ENCODE results near the gene LAMTOR5.
"Not testable (repeated sequence)": the region's sequence is repeated elsewhere in the genome, so short reads cannot be mapped to it uniquely, and the experiment has no call there.

LAMTOR5 gene

DNA sequence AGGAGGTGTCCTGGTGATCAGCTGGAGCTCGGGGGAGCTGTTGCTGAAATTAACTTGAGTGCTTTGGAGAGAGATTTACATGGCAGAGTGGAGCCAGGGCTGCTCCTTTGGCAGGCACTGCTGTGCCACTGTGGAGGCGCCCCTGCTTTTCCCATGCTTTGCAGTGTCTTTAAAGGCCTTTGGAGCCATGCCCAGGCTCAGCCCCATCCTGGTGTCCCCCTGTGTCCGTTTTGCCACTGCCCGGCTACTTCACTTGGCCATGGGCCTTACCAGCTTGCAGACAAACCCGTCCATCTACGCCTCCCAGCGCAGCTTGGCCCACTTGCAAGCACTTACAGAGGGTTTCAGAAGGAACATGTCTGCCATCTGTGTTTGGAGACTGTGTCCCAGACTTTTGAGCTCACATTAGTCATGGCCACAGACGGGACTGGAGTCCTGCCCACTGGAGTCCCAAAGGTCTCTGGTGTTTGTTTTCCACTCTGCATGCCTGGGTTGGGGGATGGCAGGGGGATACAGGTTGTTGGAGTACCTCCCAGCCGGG, 18.2 kb upstream of the LAMTOR5 start:
- DNase-seq = no peak

DNA sequence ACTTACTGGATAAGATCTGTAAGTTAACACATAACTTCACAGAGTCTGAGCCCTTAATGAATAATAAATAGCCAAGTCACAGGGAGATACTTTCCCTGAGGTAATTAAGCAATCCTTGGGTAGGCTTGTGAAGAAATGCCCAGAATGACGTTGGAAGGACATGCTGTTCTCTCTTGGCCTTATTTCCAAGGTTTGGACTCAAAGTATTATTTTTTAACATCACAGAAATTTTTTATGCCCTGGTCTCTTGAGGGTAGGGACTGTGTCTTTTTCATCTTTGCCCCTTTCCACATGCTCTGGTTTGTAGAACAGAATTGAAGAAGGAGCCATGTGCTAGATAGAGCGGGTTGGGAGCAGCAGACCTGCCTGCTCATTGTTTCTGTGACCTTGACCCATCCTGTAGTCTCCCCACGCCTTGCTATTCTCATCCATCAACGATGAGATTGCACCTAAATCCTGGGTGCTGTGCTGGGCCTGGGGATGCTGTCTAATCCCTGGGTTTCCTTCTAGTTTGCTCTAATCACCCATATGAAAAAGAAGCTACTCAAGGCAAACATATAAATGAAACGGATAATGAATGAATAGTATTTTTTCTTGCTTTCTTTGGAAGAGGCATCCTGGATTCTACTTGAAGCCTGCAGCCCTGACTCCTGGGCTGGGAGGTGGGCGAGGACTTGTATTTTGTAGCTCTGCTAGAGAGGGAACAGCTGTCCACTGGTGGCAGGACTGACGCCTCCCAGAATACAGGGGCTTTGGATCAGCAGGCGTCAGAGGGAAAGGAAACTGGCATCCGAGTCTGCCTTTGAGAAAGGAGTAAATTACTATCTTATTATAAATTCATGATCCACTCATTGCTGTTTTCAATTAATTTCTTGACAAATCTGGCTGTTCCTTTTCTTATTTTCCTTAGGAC, 17.5 kb upstream of the LAMTOR5 start:
- no peak for DNase-seq

DNA sequence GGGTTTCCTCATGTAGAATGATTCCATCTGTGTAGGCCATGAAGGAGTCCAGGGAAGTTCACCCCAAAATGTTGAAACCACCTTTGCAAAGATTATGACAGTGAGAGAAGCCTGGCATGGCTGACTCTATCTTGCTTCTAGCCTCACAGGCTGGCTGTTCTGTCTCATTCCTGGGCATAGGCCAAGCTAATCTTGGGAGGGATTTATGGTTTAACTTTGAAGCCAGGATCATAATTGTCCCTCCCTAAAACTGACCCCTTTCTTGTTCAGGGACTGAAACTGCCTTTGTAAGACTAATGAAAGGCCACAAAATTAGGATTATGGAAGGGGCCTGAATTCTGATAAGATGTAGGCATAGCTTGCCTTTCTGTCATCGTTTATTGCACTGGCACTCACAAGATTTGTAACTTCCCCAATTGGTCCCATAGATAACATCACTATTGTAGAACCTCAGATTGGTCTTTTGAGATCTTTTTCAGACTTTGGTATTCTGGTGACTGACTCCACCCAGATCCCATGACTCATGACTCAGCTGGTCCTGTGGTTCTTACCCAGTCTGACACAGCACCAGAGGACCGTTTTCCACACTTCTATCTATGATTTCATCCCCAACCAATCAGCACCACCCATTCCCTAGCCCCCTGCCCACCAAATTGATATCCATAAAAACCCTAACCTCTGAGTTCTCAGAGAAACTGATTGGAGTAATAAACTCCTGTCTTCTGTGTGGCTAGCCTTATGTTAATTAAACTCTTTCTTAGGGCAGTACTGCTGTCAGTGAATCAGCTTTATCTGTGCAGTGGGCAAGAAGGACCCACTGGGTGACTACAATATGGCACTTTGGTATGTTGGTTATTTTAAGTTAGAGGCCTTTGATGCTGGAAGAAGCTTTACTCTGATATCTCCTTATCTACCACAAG, 13.6 kb upstream of the LAMTOR5 start:
- no peak for DNase-seq

DNA sequence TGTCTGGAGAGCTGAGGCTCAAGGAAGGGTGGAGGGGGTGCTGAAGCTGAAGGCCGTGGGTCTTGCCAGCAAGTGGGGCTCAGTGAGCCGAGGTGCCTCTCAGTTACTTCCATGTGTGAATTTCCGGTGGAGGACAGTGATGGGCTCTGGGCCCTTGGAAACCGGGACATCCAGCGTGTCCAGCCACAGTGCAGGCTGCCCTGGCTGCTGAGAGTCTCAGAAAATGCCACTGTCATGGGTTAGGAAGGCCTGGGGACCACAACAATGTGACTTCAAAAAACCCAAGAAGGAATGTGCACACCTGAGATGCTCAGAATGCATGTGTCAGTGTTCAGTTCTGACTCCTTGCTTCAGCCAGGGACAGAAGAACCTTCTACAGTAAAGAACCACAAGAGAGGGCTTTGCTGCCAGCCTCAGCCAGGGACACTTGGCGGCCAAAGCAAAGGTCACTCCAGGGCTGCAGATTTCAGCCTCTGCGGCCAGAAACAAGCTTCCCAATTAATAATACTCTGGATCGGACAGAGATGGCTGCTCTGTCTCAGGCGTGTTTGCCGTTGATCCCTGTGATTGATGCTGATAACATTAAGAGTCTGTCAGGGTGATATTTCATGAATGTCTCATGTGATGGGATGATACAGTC, 12.6 kb upstream of the LAMTOR5 start:
- DNase-seq = no peak

DNA sequence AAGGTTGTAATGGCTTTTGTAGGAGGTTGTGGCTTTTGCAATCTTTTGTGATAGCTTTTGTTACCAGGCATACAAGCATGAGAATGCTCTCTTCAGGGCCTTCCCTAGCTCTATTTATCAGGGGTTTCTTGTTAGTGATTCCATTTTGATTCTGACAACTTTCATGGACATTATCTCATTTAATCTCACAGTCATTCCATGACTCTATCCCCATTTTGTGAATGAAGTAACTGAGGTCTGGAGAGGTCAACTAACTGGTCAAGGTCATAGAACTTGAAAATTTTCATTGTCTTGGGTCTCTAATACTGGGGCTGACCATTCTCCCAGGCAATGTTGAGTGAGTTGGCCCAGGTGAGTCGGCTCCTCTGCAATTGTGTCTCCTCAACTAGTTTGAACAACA, 11.2 kb upstream of the LAMTOR5 start:
- no peak for DNase-seq

DNA sequence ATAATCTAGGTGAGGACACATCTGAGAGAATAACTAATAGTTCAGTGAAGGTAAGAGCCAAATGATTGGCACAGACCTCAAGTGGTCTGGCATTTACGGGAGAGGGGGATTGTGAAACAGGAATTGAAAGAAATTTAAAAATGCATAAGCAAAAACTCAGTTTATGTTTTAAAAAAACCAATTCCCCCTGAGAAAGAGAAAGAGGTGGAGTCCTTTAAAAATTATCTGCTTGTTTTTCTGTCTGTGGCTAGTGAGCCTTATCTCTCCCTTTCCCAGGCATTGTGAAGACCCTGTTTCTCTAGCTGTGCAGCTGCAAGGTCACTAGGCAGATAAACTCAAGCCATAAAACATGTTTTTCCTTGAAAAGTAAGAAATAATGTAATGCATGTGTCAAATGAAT, 5.6 kb upstream of the LAMTOR5 start:
- not testable (repeated sequence) for DNase-seq

DNA sequence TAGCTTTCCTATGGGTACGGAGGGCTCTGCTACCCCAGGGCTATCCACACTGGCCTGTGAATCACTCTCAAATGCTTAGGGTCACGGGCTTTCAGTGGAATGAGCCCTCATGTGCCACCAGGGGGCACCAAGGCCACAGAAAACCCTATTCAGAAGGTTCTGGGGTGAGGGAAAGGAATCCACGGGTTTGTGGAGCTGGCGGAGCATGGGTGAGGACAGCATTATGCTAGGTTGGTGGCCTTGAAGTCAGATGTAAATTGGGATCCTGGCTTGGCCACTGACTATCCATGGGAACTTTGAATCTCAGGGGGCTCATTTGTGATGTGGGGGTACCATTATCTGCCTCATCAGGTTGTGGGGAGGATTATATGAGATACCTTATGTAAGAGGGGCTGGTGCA, 5.1 kb upstream of the LAMTOR5 start:
- peak; percentile 64 for DNase-seq

DNA sequence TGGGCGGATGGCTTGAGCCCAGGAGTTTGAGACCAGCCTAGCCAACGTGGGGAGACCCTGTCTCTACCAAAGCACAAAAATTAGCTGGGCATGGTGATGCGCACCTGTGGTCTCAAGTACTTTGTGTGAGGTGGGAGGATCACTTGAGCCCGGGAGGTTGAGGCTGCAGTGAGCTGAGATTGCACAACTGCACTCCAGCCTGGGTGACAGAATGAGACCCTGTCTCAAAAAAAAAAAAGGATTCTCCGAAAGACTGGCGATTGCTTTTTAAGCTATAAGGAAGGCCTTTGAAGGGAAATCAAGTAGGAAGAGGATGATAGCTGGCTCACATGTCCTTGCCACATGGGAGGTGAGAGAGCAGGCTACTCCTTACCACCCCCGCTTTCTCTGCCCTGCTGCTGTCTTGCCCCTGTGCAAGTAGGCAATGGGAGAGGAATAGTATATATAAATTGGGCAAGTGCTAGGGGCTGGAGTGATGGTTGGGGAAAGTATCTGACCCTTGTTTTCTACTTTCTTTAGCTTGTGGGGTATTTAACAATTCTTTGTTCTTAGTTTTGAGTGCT, 3.8 kb upstream of the LAMTOR5 start:
- DNase-seq = no peak

DNA sequence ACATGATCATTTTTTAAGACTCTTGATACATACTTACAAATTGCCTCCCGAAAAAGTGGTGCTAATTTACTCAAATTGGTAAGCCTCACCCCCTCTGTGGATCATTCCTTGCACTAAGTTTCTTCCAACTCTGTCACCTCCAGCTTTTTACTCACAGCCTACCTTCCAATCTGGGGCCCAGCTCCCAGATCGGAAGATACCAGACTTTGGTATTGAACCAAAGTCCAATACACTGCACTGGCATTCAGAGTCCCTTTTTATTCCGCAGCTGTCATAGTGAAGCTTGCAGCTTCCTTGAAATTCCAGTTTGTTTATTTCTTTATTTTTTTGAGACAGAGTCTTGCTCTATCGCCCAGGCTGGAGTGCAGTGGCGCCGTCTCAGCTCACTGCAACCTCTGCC, 1.8 kb upstream of the LAMTOR5 start:
- DNase-seq = no peak

DNA sequence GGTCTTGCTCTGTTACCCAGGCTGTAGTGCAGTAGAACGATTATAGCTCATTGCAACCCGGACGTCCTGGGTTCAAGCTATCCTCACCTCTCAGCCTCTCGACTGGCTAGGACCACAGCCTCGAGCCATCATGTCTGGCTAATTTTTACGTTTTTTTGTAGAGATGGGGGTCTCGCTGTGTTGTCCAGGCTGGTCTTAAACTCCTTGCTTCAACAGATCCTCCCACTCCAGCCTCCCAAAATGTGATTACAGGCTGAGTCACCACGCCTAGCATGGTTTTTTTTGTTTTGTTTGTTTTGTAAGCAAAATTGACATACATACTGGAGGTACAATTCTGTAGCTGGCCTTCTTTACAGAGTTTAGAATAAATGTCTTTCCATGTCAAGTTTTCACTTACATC, 994 bp upstream of the LAMTOR5 start:
- no peak for DNase-seq

DNA sequence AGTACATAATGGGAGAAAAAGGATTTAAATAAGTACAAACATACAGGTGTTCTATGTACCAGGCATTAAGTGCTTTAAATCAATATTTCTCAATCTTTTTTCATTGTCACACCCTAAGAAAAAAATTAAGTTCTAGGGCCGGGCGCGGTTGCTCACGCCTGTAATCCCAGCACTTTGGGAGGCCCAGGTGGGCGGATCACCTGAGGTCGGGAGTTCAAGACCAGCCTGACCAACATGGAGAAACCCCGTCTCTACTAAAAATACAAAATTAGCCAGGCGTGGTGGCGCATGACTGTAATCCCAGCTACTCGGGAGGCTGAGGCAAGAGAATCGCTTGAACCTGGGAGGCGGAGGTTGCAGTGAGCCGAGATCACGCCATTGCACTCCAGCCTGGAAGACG, 1.1 kb downstream of the LAMTOR5 start:
- not testable (repeated sequence) for DNase-seq

DNA sequence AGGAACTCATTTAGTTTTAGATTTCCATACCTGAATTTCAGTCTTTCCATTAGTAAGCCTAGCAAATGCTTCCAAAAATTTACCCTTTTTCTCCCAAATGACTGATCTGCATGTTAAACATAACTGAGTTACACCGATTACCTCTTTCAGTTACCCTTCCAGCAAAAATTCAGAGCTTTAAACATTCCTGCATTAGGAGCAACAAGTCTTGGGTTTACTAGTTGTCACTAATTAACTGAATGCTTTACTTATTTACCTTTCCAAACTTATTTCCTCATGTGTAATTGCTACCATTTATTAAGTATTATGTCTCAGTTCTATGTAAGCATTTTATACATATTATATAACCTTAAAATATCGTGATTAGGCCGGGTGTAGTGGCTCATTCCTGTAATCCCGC, 3.1 kb downstream of the LAMTOR5 start:
- DNase-seq = no peak

DNA sequence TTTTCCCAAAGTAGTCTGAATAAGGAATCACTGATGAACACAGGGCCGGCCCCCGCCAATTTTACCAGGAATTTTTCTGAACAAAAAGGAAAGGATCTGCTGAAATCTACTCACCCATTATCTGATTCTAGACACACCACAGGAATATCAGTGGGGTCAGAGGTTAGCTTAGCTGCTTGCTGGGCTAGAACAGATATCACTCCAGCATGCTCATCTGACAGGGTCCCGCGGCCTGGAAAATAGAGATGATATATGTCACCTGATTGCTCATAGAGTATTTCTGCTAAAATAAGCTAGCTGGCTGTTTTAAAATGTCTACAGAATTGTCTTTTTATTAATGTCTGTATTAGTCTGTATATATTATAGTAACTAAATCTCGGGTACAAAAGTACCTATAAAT, 3.7 kb downstream of the LAMTOR5 start:
- no peak for DNase-seq

DNA sequence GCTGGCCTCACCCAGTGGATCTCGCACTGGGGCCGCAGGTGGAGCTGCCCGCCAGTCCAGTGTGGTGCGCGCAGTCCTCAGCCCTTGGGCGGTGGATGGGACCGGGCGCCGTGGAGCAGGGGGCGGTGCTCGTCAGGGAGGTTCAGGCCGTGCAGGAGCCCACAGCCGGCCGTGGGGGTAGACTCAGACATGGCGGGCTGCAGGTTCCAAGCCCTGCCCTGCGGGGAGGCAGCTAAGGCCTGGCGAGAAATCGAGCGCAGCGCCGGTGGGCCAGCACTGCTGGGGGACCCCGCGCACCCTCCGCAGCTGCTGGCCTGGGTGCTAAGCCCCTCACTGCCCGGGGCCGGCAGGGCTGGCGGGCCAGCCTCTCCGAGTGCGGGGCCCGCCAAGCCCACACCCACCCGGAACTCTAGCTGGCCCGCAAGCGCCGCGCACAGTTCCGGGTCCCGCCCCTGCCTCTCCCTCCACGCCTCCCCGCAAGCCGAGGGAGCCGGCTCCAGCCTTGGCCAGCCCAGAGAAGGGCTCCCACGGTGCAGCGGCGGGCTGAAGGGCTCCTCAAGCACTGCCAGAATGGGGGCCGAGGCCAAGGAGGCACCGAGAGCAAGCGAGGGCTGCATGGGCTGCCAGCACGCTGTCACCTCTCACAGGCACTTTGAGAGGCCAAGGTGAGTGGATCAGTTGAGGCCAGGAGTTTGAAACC, 11.1 kb downstream of the LAMTOR5 start:
- not testable (repeated sequence) for DNase-seq

DNA sequence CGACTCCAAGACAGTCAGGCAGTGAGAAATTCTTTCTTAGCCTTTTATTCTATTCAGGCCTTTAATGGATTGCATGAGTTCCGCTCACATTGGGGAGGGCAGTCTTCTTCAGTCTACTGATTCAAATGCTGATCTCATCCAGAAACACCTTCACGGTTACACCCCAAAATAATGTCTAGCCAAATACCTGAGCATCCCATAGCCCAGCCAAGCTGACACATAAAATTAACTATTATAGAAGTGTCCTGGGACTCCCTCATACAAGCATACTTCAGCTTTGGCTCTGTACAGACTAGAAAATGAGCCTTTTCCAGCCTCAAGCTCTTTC, 13.0 kb downstream of the LAMTOR5 start:
- no peak for DNase-seq

DNA sequence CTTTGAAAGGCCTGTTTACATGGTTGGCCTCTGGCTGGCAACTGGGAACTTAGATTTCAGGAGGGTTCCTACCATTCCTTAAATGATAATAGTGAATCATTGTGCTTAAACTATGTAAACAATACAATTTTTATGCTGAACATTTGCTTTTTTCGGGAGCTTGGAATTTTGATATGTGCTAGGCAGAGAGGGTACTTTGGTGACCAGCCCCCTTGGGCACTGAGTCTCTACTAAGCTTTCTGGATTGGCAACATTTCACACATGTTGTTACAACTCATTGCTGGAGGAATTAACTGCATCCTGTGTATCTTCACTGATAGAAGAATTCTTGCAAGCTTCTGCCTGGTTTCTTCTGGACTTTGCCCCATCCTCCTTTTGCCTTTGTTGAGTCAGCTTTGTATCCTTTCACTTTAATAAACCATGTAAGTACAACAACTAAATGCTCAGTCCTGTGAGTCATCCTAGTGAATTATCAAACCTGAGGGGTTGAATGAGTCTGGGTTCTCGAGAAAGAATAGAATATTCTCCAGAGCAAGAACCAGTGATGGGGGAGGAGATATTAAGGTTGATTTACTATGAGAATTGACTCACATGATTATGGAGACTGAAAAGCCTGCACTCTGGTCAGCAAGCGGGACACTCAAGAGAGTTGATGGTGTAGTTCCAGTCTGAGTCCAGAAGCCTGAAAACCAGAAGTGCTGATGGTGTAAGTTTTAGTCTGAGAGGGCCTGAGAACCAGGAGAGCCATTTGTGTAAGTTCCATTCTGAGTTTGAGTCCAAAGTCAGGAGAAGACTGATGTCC, 13.6 kb downstream of the LAMTOR5 start:
- peak; percentile 59 for DNase-seq

DNA sequence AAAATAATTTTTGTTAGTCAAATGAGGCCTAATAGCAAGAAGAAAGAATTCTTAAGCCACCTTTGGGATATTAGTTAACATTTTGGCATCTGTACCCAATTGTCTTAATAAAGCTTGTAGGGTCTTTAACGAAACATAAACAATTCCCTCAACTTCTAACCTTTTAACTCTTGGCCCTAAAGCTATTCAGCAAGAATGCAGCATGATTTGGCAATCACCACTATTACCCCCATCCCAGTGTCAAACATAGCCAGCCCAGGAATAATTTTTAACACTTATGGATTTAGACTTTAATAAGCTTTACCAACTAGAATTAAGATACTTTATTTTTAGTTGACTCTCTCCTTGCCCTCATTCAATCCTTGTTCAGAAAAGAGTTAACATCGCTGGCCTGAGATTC, 14.2 kb downstream of the LAMTOR5 start:
- no peak for DNase-seq

DNA sequence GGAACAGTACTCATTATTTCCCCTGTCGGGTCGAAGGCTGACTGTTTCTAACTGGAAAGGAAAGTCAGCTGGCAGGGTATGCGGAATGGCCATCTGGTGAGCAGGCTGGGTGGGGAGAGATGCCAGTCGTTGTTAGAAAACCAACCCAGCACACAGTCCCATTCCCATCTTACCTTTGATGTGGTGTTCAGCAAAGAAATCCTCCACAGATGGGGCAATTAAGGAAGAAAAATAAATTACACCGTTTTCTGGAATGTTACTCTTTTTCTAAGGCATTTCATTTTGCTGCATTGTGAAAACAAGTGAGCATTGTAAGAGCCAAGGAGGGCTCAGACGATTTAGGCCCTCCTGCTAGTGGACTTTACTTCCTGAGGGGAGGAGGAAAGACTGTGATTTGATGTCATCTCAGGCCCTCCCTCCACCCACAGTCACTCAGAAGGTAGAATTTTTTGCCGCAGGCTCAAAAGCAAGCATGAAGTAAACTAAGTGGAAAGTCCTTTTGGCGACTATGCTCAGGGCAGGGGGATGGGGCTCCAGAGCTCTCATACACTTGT, 16.7 kb downstream of the LAMTOR5 start, which contains the start of gene SLC16A4:
Gene SLC16A4, minus strand, starts transcription at position 335 of the 554 bp plus-strand sequence. CDS start 1,703 bp downstream, outside the sequence.
- DNase-seq = peak; percentile 43

DNA sequence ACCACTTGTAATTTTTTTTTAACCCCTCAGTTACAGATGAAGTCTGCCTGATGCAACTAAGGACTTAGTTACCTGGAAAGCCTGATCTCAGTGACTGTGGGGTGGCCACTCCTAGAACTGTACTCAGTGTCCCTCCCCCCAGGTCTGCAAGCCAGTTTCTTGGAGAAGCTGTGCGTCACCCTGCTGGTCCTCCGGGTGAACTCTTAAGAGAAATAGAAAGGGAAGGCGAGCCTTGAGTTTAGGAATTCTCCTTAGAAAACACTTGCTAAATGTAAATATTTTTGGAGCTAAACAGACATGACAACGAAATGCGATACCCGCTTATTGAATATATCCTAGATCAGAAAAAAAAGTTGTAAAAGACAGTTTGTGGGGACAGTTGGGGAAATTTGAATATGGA, 17.4 kb downstream of the LAMTOR5 start:
- DNase-seq = peak; percentile 73

DNA sequence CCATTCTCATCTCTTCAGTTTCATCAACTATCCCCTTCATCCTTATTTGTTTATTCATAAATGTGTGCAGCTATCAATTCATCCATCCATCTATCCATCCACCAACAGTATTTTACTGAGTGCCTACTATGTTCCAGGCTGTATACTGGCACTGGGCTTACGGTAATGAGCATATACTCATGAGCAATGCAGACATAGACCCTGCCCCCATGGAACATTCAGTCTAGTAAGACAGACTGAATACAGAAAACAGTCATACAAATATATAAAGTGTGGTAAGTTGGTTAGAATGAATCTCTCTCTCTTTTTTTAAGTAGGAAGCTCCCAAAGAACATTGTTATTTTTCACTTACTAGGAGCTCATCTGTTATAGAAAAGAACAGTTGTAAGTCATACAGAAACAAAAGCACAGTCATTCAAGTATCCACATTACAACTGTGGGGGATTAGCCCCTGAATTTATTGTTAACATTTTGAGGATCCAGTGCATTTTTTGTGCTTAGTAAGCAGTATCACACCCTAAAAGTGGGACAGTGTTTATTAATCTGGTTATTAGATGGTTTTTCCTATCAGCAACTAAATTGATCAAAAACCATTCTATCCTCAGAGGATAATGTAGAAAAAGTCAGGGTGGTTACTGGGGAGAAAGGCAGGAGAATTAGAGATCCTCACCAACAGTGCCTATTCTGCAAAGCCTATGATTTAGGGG, 20.3 kb downstream of the LAMTOR5 start:
- no peak for DNase-seq
